Measurements from ENCODE around the gene ATP2C1. TPM values are rescaled to one million over a fixed set of nuclear protein-coding genes. Genes with fewer than 3 reads are reported as not detected.

ATP2C1 gene
- total and polyA plus RNA-seq, 2 donors (not counting 3 experiments of a cell fraction or from before 2014, with no cell fraction given), result 50.1 to 73.3 TPM

DNA sequence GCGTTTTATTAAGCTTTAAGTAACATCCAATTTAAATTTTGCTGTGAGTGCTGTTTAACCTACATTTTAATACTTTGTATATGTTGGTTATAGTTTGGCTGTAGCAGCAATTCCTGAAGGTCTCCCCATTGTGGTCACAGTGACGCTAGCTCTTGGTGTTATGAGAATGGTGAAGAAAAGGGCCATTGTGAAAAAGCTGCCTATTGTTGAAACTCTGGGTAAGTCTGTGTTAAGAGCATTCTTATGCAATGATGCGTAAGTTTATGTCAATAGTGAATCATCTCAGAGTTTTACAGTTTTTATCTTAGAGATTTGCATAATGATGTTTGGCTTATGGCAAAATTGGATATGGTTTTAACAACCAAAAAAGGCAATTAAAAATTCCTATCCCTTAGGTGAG, 70.0 kb downstream of the ATP2C1 start:
- H2AFZ ChIP-seq (ENCODE audit: low read depth, low read length), result no peak overlapping the region
- TF ChIP-seq POLR2A (IDR thresholded peaks at IDR 0.05; ENCODE audit: low read depth, low read length) (no peak), FOS (IDR thresholded peaks at IDR 0.05; ENCODE audit: borderline replicate concordance, insufficient read depth, low read length) (peak; percentile 56), GATA2 (IDR thresholded peaks at IDR 0.05; ENCODE audit: insufficient read depth, insufficient read length, low read depth, low read length) (no peak), POLR2AphosphoS5 (IDR thresholded peaks at IDR 0.05; ENCODE audit: insufficient read depth, low read depth, low read length) (no peak), JUN (IDR thresholded peaks at IDR 0.05; ENCODE audit: borderline replicate concordance, insufficient read depth, insufficient read length, low read depth) (peak; percentile 71), MYC (IDR thresholded peaks at IDR 0.05; ENCODE audit: low read depth, low read length) (no peak), EZH2 (IDR thresholded peaks at IDR 0.05; ENCODE audit: borderline replicate concordance, low read depth, low read length, severe bottlenecking) (no peak)
- TF ChIP-seq, protein P1, sequence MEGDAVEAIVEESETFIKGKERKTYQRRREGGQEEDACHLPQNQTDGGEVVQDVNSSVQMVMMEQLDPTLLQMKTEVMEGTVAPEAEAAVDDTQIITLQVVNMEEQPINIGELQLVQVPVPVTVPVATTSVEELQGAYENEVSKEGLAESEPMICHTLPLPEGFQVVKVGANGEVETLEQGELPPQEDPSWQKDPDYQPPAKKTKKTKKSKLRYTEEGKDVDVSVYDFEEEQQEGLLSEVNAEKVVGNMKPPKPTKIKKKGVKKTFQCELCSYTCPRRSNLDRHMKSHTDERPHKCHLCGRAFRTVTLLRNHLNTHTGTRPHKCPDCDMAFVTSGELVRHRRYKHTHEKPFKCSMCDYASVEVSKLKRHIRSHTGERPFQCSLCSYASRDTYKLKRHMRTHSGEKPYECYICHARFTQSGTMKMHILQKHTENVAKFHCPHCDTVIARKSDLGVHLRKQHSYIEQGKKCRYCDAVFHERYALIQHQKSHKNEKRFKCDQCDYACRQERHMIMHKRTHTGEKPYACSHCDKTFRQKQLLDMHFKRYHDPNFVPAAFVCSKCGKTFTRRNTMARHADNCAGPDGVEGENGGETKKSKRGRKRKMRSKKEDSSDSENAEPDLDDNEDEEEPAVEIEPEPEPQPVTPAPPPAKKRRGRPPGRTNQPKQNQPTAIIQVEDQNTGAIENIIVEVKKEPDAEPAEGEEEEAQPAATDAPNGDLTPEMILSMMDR (IDR thresholded peaks at IDR 0.05; ENCODE audit: extremely low read depth in 1 of 2, insufficient read depth in 1 of 2, low read depth in 1 of 2, low read length in 2 of 2), result no peak
- H3K9ac ChIP-seq (replicated peaks; ENCODE audit: extremely low read depth, insufficient read depth, low read length), result no peak overlapping the region
- BruUV-seq (replicated peaks), result no TSS peak
- CTCF ChIA-PET, result interaction anchor here (0.8 to 1.2 kb wide), 3 partner anchors 8 to 237 kb away, joined by 3 to 4 read pairs (median 3); no protein-coding TSS in a partner anchor
- no peak overlapping the region for H3K4me3 ChIP-seq (replicated peaks in 1 of 3; ENCODE audit: insufficient read depth in 1 of 3, low read depth in 1 of 3, low read length in 3 of 3)
- H3K27ac ChIP-seq (ENCODE audit: insufficient read depth, low read depth, low read length), result peak overlapping the region; percentile 68
- peak overlapping the region; percentile 17 for H3K4me2 ChIP-seq (ENCODE audit: insufficient read depth, low read length)
- intact Hi-C loops (cut with micrococcal nuclease), result loop anchor here (2.0 kb wide), 1 partner anchor 69 kb away; the partner anchor contains the start of gene ATP2C1
- DNase-seq (ENCODE audit: low read depth, low spot score), result peak; percentile 57
- peaks cover 21% of the 10 kb centered on the region for H3K4me1 ChIP-seq (ENCODE audit: control insufficient read depth, extremely low read depth, insufficient read depth, low read length)
- H3K9me1 ChIP-seq (replicated peaks; ENCODE audit: control insufficient read depth, extremely low read depth, insufficient read depth, low read length), result no peaks in the 10 kb centered on the region
- POLR2A ChIA-PET, result no interaction called here
- FAIRE-seq, result no peak
- no peaks in the 10 kb centered on the region for H3K27me3 ChIP-seq (ENCODE audit: control insufficient read depth in 2 of 2, insufficient read depth in 2 of 2, low read length in 2 of 2)
- dilution Hi-C loops (cut with MboI; ENCODE audit: extremely low pct_ligation_motif_present, low sequenced_read_pairs), result no loop called here
- no peaks in the 10 kb centered on the region for H3K9me3 ChIP-seq (replicated peaks; ENCODE audit: control insufficient read depth, insufficient read depth, low read length)
- no peaks in the 10 kb centered on the region for H3K79me2 ChIP-seq (ENCODE audit: control insufficient read depth, insufficient read depth, low read length)
- peaks cover 2 to 11% of the 10 kb centered on the region in 2 experiments for H3K36me3 ChIP-seq (ENCODE audit: control insufficient read depth in 2 of 2, extremely low read depth in 1 of 2, insufficient read depth in 2 of 2, low read length in 2 of 2)
- H4K20me1 ChIP-seq (replicated peaks; ENCODE audit: control insufficient read depth, extremely low read depth, insufficient read depth, low read length), result no peaks in the 10 kb centered on the region

All from endothelial cell of umbilical vein (primary cell).